ENCODE data around the gene POLRMT.
A peak's percentile ranks its signal among the peaks of the same experiment; 100 is the strongest.

Gene POLRMT

GRCh38 chr19:594265-594870, 39.0 kb downstream of the POLRMT start:
- H3K4me3 ChIP-seq: no peak overlapping the region
- no peak for TF ChIP-seq Cebpa-rat (IDR thresholded peaks at IDR 0.05)
- H3K4me2 ChIP-seq: no peak overlapping the region
- peaks cover 28% of the 10 kb centered on the region for H3K4me1 ChIP-seq
- H3K36me3 ChIP-seq: no peaks in the 10 kb centered on the region
- no peak overlapping the region for H3K9ac ChIP-seq
- H3K27ac ChIP-seq: no peak overlapping the region
- no peaks in the 10 kb centered on the region for H3K9me3 ChIP-seq
- H4K20me1 ChIP-seq: peaks cover 51% of the 10 kb centered on the region
- H3K27me3 ChIP-seq: peaks cover 68% of the 10 kb centered on the region

- no peak for TF ChIP-seq Cebpa-rat (IDR thresholded peaks at IDR 0.05)
- Histone ChIP-seq H3K9ac (no peak overlapping the region), H3K4me2 (peak overlapping the region; percentile 24; the same call in 1 of the 2 replicates), H3K27me3 (peaks cover 77% of the 10 kb centered on the region), H3K4me3 (no peak overlapping the region), H3K4me1 (peaks cover 36% of the 10 kb centered on the region), H3K36me3 (no peaks in the 10 kb centered on the region), H3K9me3 (no peaks in the 10 kb centered on the region), H4K20me1 (peaks cover 59% of the 10 kb centered on the region), H3K27ac (no peak overlapping the region)
Observed at GRCh38 chr19:593505-593904, 39.8 kb downstream of the POLRMT start.

DNA sequence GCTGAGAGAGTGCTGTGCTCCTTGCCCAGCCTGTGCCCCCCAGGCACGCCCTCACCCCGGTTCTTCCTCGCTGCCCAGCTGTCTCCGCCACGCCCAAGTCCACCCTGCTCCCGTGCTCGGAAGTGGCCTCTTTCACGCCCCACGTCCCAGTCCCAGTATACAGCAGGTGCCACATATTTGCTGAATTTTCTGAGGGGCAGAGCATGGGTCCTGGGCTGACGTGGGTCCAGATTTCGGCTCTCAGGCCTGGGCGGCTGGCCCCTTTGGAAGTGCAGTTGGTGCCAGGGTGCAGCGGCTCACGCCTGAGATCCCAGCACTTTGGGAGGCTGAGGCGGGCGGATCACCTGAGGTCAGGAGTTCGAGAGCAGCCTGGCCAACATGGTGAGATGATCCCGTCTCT, 40.3 kb downstream of the POLRMT start:
- Histone ChIP-seq H3K9me3 (no peaks in the 10 kb centered on the region), H3K4me2 (peak overlapping the region; percentile 24; the same call in 1 of the 2 replicates), H4K20me1 (peaks cover 64% of the 10 kb centered on the region), H3K9ac (no peak overlapping the region), H3K27me3 (peaks cover 81% of the 10 kb centered on the region), H3K27ac (no peak overlapping the region), H3K4me3 (no peak overlapping the region), H3K4me1 (peaks cover 41% of the 10 kb centered on the region), H3K36me3 (no peaks in the 10 kb centered on the region)
- no peak for TF ChIP-seq Cebpa-rat (IDR thresholded peaks at IDR 0.05)

GRCh38 chr19:592101-592500, 41.2 kb downstream of the POLRMT start:
- H4K20me1 ChIP-seq: peaks cover 68% of the 10 kb centered on the region
- no peaks in the 10 kb centered on the region for H3K36me3 ChIP-seq
- no peak overlapping the region for H3K27ac ChIP-seq
- no peak overlapping the region for H3K9ac ChIP-seq
- peaks cover 86% of the 10 kb centered on the region for H3K27me3 ChIP-seq
- H3K4me2 ChIP-seq: no peak overlapping the region
- no peaks in the 10 kb centered on the region for H3K9me3 ChIP-seq
- no peak for TF ChIP-seq Cebpa-rat (IDR thresholded peaks at IDR 0.05)
- H3K4me3 ChIP-seq: no peak overlapping the region
- peaks cover 41% of the 10 kb centered on the region for H3K4me1 ChIP-seq

DNA sequence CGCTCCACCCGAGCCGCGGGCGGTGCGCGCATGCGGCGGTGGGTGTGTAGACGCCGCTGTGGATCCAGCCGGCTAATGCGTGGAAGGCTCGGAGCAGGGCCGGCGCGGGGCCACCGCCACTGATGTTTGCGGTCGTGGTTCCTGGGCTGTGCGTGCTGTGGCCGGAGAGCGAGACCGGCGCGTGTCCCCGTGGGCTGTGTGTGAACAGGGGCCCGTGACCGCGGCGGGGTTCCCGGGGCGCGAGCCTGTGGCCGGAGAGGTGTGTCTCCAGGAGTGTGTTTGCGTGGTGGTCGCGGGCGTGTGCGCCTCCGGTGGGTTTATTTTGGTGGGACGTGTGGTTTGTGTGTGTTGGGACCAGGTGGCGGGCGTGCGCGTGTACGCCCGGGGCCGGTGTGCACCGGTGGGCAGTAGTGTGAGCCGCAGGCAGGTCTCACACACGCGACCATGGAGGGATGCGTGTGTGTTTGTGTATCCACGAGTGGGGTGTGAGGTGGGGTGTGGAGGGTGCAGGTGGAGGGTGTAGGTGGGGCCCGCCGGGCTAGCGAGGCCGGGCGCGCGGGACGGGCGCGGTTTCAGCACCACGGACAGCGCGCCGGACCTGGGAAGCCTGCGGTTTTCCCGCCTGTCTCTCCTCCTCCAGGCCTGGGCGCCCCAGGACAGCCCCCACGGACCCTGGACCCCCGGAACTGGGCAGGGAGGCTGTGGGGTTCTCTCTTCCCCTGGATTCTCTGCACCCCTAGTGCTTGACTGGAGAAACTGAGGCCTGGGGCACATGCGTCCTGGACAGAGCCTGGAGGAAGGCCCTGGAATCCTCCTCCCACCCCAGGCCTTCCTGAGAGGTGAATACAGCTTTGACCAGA, 42.0 kb downstream of the POLRMT start:
- no peaks in the 10 kb centered on the region for H3K36me3 ChIP-seq
- H3K4me2 ChIP-seq: no peak overlapping the region
- no peak overlapping the region for H3K27ac ChIP-seq
- no peak overlapping the region for H3K9ac ChIP-seq
- peaks cover 71% of the 10 kb centered on the region for H4K20me1 ChIP-seq
- H3K27me3 ChIP-seq: peaks cover 84% of the 10 kb centered on the region
- H3K4me1 ChIP-seq: peaks cover 41% of the 10 kb centered on the region
- H3K9me3 ChIP-seq: no peaks in the 10 kb centered on the region
- TF ChIP-seq Cebpa-rat (IDR thresholded peaks at IDR 0.05): no peak
- H3K4me3 ChIP-seq: no peak overlapping the region

DNA sequence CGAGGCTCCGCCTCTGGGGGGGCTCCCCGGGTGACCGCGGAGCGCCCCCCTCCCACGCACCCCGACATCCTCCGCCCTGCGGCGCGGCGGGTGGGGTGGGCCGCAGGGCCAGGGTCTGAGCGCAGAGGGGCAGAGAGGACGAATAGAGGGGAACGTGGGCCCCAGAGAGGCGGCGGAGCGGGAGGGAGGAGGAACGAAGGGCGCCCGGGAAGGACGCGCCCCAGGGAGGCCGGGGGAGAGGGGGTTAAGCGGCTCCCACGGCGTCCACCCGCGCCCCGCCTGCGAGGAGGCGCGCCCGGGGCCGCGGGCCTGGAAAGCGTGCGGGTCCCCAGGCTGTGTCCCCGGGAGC, 42.6 kb downstream of the POLRMT start:
- H3K36me3 ChIP-seq: no peaks in the 10 kb centered on the region
- peaks cover 76% of the 10 kb centered on the region for H4K20me1 ChIP-seq
- H3K4me1 ChIP-seq: peaks cover 41% of the 10 kb centered on the region
- no peak overlapping the region for H3K4me3 ChIP-seq
- no peak for TF ChIP-seq Cebpa-rat (IDR thresholded peaks at IDR 0.05)
- H3K4me2 ChIP-seq: no peak overlapping the region
- H3K27me3 ChIP-seq: peaks cover 78% of the 10 kb centered on the region
- H3K9ac ChIP-seq: no peak overlapping the region
- no peaks in the 10 kb centered on the region for H3K9me3 ChIP-seq
- H3K27ac ChIP-seq: no peak overlapping the region

DNA sequence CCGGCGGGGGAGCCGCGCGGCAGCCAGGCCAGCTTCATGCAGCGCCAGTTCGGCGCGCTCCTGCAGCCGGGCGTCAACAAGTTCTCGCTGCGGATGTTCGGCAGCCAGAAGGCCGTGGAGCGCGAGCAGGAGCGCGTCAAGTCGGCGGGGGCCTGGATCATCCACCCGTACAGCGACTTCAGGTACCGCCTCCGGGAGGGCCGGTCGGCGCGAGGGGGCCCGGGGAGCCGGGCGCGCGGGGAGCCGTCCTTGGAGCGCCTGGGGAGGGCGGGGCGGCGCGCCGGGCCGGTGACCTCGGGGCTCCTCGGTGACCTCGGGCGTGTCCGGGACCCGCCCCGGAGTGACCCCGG, 43.0 kb downstream of the POLRMT start:
- no peaks in the 10 kb centered on the region for H3K9me3 ChIP-seq
- H3K27me3 ChIP-seq: peaks cover 75% of the 10 kb centered on the region
- no peak overlapping the region for H3K4me2 ChIP-seq
- TF ChIP-seq Cebpa-rat (IDR thresholded peaks at IDR 0.05): no peak
- H3K4me3 ChIP-seq: no peak overlapping the region
- no peak overlapping the region for H3K27ac ChIP-seq
- H3K9ac ChIP-seq: no peak overlapping the region
- H3K36me3 ChIP-seq: no peaks in the 10 kb centered on the region
- H3K4me1 ChIP-seq: peaks cover 41% of the 10 kb centered on the region
- peaks cover 80% of the 10 kb centered on the region for H4K20me1 ChIP-seq

GRCh38 chr19:589693-590395, 43.5 kb downstream of the POLRMT start, which contains the start of gene HCN2:
HCN2 (plus strand) TSS chr19:589881; CDS start chr19:589946, 65 bp downstream.
- TF ChIP-seq Cebpa-rat (IDR thresholded peaks at IDR 0.05): no peak
- Histone ChIP-seq H3K4me1 (peaks cover 42% of the 10 kb centered on the region), H3K27me3 (peaks cover 70% of the 10 kb centered on the region), H3K36me3 (no peaks in the 10 kb centered on the region), H3K9me3 (no peaks in the 10 kb centered on the region), H3K27ac (no peak within 1 kb of the TSS), H3K4me2 (peak within 1 kb of the TSS; percentile 70), H3K9ac (no peak within 1 kb of the TSS), H4K20me1 (peaks cover 85% of the 10 kb centered on the region), H3K4me3 (no peak within 1 kb of the TSS)

DNA sequence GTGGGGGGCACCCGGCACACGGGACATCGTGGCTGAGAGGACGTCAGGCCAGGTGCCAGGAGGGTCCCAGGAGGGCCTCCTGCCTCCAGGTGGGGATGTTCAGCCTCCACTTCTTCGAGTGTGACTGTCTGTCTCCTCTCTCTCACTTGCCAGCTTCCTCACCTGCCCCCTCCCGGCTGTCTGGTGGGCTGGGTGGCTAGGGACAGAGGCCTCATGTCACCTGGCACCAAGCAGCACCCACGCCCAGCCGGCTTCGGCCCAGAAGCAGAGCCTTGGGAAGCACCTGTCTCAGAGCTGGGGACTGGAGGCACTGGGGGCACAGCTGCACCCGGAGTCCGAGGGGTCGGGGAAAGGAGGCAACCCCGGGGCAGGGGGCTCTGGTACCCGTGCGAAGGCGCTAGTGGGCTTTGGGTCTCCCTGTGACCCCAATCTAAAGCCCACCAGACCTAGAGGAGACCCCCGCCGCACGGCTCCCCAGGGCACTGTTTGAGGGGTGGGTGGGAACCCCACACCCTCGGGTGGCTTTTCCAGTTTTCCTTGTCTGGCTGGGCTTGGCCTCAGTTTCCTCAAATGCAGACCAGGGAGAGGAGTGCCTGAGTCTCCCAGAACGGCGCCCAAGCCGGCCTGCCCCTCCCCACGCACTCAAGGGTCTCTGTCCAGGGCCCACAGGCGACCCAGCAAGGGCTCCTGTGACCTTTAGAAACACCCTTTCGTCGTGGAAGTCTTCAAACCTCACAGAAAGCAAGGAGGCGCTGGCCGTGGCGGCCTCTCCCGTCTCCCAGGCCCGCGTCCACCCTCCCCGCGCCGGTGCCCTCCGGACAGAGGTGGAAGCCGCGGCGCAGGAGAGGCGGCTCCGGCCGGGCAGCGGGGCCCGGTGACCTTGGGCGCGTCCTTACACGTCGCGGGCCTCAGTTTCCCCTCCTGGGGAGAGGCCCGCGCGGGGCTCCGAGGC, 44.3 kb downstream of the POLRMT start:
- no peaks in the 10 kb centered on the region for H3K9me3 ChIP-seq
- H3K27ac ChIP-seq: no peak overlapping the region
- no peak overlapping the region for H3K9ac ChIP-seq
- H3K4me3 ChIP-seq: no peak overlapping the region
- peaks cover 86% of the 10 kb centered on the region for H4K20me1 ChIP-seq
- H3K4me1 ChIP-seq: peaks cover 49% of the 10 kb centered on the region
- peaks cover 61% of the 10 kb centered on the region for H3K27me3 ChIP-seq
- peak overlapping the region; percentile 70 for H3K4me2 ChIP-seq
- 0 out of 2 replicates have a peak, but pooled peaks cover 2% of the 10 kb centered on the region for H3K36me3 ChIP-seq
- no peak for TF ChIP-seq Cebpa-rat (IDR thresholded peaks at IDR 0.05)
